Immature natural killer cell (primary cell): ENCODE measurements around the gene CRY2. TPM values are rescaled to one million over a fixed set of nuclear protein-coding genes. Genes with fewer than 3 reads are reported as not detected.
"Not testable (repeated sequence)": the region's sequence is repeated elsewhere in the genome, so short reads cannot be mapped to it uniquely, and the experiment has no call there.

ENCODE experiments used
- DNase-seq, 3 donors: peaks; one replicate each; pipeline ENCODE4 v3.0.0; 2022; ENCODE audit warnings: mixed read lengths in 1 of 3
- H3K27ac Mint-ChIP-seq, 6 donors: one replicate each; pipeline ENCODE4 v1.8.0; 2020; ENCODE audit warnings: mixed read lengths in 6 of 6, mild to moderate bottlenecking in 5 of 6, inconsistent platforms in 4 of 6, moderate library complexity in 3 of 6
- H3K27me3 Mint-ChIP-seq, 3 donors: one replicate each; pipeline ENCODE4 v1.8.0; 2020 to 2021; ENCODE audit warnings: low read depth in 3 of 3, mild to moderate bottlenecking in 3 of 3, mixed read lengths in 3 of 3, moderate library complexity in 3 of 3, inconsistent platforms in 1 of 3
- H3K36me3 Mint-ChIP-seq, 3 donors: one replicate each; pipeline ENCODE4 v1.8.0; 2020; ENCODE audit warnings: mixed read lengths in 3 of 3, inconsistent platforms in 2 of 3, mild to moderate bottlenecking in 2 of 3
- H3K4me1 Mint-ChIP-seq, 2 donors: one replicate each; pipeline ENCODE4 v1.8.0; 2020; ENCODE audit warnings: inconsistent platforms in 2 of 2, mild to moderate bottlenecking in 2 of 2, mixed read lengths in 2 of 2, moderate library complexity in 1 of 2
- H3K4me3 Mint-ChIP-seq, 5 donors: one replicate each; pipeline ENCODE4 v1.8.0; 2020; ENCODE audit warnings: mild to moderate bottlenecking in 5 of 5, mixed read lengths in 5 of 5, inconsistent platforms in 3 of 5, moderate library complexity in 3 of 5
- H3K9me3 Mint-ChIP-seq, 6 donors: one replicate each; pipeline ENCODE4 v1.8.0; 2020; ENCODE audit warnings: mild to moderate bottlenecking in 6 of 6, mixed read lengths in 6 of 6, inconsistent platforms in 4 of 6, moderate library complexity in 3 of 6
- polyA plus RNA-seq, 3 donors: library from polyadenylated mRNA; unstranded; fragments of 300-500 nt; fragmentation: Illumina TruSeq; gene quantifications; one replicate each; pipeline ENCODE4 v1.2.3, GENCODE V29; 2021

The CRY2 gene
- polyA plus RNA-seq, 3 donors from 2014 or later: 16.5 to 32.7 (median 20.8) TPM

DNA sequence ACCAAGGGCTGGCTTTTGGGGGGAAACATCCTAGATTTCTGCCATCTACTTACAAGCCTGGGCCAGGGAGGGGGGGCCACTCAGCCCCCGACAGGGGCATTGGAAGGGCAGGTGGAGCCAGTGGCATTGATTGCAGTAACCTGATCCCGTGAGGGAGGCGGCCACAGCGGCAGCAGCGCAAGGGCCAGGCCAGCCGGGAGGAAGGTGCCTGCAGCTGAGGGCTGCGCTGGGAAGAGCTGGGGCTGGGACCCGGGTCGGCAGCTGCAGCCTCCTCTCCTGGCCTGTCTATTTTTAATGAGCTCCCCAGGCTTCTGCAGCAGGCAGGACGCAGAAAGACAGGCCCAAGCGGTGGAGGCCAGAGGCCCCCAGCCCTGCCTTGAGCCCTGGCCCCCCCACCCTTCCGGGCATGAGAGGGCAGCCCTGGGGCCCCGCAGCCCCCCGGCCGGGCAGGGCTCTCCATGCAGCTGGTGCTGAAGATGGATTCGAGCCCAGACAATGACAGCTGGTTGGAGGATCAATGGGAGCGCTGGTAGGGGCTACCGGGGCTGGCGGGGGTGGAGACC, 49.2 kb downstream of the CRY2 start:
- Mint-ChIP-seq H3K27ac (no peak overlapping the region), H3K9me3 (peaks cover 0 to 2% (median 0%) of the 10 kb centered on the region in 6 donors), H3K4me1 (peaks cover 0 to 4% of the 10 kb centered on the region in 2 donors), H3K27me3 (peaks cover 5 to 16% (median 12%) of the 10 kb centered on the region in 3 donors), H3K36me3 (peaks cover 0 to under 1% (median 0%) of the 10 kb centered on the region in 3 donors), H3K4me3 (no peak overlapping the region)
- DNase-seq: no peak

DNA sequence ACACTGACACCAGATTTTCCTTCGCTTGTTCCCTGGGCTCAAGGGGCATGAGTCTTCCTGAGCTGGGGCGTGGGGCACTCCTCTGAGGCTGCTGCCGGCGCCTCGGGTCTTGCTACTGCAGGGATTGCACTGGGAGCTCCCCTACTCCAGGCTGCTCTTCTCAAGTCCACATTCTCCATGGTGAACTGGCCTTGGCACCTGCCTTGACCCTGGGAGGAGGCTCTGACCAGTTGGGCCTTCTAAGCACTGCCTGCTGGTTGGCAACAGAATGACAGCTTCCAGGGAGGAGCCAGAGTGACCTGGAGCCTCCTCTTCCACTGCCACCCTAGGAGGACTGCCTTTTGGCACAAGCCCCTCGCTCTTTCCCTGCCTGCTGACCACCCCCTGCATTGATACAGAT, 50.3 kb downstream of the CRY2 start:
- Mint-ChIP-seq H3K4me3 (no peak overlapping the region), H3K27ac (no peak overlapping the region)

DNA sequence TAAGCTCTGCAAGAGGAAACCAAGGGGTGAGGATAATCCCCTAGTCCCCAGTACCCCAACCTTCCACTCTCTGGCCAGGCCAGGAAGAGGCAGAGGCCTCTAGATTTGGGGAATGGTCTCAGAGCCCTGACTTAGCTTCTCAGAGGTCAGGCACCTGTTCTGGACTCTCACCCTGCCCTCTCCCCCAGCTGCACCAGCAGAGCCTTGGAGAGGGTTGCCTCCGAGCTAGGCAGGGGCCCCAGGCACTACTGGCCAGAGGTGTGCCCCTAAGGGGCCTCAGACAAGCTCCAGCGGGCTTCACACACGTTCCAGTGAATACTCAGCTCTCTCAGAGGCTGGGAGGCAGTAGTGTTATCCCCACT, 51.8 kb downstream of the CRY2 start:
- H3K4me1 Mint-ChIP-seq: peaks cover 0 to 4% of the 10 kb centered on the region in 2 donors
- H3K27ac Mint-ChIP-seq: peak overlapping the region in 1 of 6 donors; percentile 56
- DNase-seq: no peak
- H3K36me3 Mint-ChIP-seq: no peaks in the 10 kb centered on the region
- no peaks in the 10 kb centered on the region for H3K9me3 Mint-ChIP-seq
- H3K27me3 Mint-ChIP-seq: peaks cover 8 to 17% (median 17%) of the 10 kb centered on the region in 3 donors
- H3K4me3 Mint-ChIP-seq: peak overlapping the region; percentile 64 to 76 (median 67)

More for the DNA sequence above, 50.3 kb downstream of the CRY2 start:
- DNase-seq: no peak
- peaks cover 0 to 4% of the 10 kb centered on the region in 2 donors for H3K4me1 Mint-ChIP-seq
- H3K9me3 Mint-ChIP-seq: peaks cover 0 to 2% (median 0%) of the 10 kb centered on the region in 6 donors
- peaks cover 5 to 17% (median 15%) of the 10 kb centered on the region in 3 donors for H3K27me3 Mint-ChIP-seq
- H3K36me3 Mint-ChIP-seq: no peaks in the 10 kb centered on the region

DNA sequence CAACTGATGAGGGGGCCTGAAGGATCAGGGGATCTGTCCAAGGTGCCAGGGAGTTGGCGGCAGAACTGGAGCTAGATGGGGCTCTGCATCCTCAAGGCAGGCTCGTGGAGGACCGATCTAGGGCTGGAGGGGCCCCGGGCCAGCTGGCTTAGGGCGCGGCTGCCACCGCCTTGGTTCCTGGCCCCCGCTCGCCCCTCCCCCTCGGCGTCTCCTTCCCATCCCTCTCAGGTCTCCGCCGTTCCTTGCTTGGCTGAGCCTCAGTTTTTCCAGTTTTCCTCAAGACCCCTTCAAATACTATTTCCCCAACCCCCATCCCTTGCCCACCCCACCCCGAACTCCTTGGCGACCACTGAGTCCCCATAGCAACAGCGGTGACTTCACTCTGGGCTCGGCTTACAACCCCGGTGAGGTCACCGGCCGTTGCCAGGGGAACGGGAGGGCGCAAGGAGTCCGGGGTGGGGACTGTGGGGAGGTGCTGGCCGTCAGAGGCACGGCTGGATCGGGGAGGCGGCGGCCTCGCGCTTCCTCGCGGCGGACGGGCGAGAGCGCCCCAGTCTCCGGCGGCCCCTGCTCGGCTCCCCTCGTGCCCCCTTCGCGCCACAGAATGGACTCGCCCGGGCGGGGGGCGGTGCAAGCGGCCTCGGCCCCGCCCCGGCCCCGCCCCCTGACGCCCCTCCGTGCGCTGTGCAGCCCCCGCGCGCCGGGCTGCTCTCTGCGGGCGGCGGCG, 52.3 kb downstream of the CRY2 start:
- no peaks in the 10 kb centered on the region for H3K9me3 Mint-ChIP-seq
- DNase-seq: peak; percentile 76 to 78 (median 76)
- H3K4me1 Mint-ChIP-seq: peaks cover 0 to 5% of the 10 kb centered on the region in 2 donors
- no peaks in the 10 kb centered on the region for H3K36me3 Mint-ChIP-seq
- peaks cover 8 to 17% (median 17%) of the 10 kb centered on the region in 3 donors for H3K27me3 Mint-ChIP-seq
- peak overlapping the region; percentile 64 to 76 (median 67) for H3K4me3 Mint-ChIP-seq
- H3K27ac Mint-ChIP-seq: peak overlapping the region in 2 of 6 donors; percentile 50 to 56

DNA sequence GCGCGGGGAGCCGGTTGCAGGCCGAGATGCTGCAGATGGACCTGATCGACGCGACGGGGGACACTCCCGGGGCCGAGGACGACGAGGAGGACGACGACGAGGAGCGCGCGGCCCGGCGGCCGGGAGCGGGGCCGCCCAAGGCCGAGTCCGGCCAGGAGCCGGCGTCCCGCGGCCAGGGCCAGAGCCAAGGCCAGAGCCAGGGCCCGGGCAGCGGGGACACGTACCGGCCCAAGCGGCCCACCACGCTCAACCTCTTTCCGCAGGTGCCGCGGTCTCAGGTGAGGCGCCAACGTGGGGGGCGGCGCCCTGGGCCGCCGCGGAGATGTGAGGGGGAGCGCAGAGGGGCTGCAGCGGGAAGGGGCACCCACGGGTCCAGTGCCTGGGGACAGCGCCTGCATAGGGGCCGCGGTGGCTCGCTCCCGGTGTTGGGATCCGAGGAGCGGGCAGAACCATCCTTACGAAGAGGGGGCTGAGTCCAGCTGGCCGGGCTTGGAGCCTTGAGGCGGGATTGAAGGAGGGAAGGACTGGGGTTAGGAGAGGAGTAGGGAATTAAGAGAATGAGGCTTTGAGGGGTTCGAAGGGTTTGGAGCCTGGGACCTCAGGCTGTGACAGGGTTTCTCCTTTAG, 53.0 kb downstream of the CRY2 start:
- Mint-ChIP-seq H3K4me3 (peak overlapping the region; percentile 48 to 75 (median 72)), H3K27me3 (peaks cover 6 to 13% (median 12%) of the 10 kb centered on the region in 3 donors), H3K27ac (peak overlapping the region in 3 of 6 donors; percentile 32 to 61 (median 35))
- H3K4me1 Mint-ChIP-seq, H3K36me3 Mint-ChIP-seq, DNase-seq, H3K9me3 Mint-ChIP-seq: not testable (repeated sequence)

DNA sequence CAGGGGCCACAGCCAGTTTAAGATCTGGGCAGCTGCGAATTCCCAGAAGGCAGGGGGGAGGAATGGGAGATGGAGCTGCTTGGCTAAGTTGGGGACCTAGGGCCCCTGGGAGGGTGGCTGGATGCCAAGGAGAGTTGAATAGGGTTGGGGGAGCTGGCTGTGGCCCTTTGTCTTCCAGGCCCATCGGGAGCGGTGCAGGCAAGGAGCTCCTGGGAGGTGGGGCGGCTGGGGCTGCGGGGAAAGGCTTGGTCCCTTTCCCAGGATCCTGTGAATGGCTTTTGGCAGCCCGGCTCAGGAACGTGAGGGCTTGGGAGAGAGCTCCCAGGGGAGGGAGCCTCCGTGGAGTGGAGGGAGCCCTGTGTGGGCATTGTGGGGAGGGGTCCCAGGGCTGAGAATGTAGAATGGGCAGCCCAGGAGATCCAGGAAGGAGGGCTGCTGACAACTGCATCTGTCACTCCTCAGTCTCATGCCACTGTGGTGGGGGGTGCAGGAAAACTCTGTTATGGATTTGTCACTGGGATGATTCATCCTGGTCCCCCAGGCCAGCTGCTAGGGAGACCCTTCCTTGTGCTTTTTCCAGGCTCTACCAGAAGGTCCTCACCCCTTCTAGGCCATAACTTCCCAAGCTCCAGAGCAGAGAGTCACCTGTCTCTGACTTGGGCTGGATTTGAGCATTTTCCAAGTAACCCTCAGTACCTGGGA, 53.8 kb downstream of the CRY2 start:
- H3K9me3 Mint-ChIP-seq: no peaks in the 10 kb centered on the region
- H3K27me3 Mint-ChIP-seq: peaks cover 6 to 14% (median 13%) of the 10 kb centered on the region in 3 donors
- peaks cover 2 to 11% of the 10 kb centered on the region in 2 donors for H3K4me1 Mint-ChIP-seq
- DNase-seq: no peak
- H3K36me3 Mint-ChIP-seq: no peaks in the 10 kb centered on the region
- H3K4me3 Mint-ChIP-seq: peak overlapping the region; percentile 48 to 75 (median 72)
- H3K27ac Mint-ChIP-seq: peak overlapping the region in 2 of 6 donors; percentile 32 to 35

DNA sequence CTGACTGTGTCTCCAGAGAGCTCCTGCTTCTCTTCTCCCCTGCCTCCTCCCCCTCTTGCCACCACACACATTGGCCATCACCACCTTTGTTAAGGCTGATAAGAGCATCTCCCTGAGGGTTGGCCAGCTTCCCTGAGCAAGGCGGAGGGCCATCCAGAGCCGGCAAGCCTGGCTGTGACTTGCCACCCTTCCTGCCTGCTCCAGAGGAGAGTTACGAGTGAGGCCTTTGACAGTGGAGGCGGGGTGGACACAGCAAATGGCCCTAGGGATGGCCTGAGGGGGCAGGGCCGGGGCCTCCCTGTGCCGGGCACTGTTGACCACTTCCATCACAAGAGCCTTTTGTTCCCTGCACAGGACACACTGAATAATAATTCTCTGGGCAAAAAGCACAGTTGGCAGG, 54.4 kb downstream of the CRY2 start:
- Mint-ChIP-seq H3K27ac (no peak overlapping the region), H3K4me1 (peaks cover 7 to 17% of the 10 kb centered on the region in 2 donors), H3K27me3 (peaks cover 6 to 15% (median 14%) of the 10 kb centered on the region in 3 donors), H3K4me3 (peak overlapping the region in 4 of 5 donors; percentile 9 to 47 (median 20)), H3K36me3 (no peaks in the 10 kb centered on the region), H3K9me3 (no peaks in the 10 kb centered on the region)
- no peak for DNase-seq

DNA sequence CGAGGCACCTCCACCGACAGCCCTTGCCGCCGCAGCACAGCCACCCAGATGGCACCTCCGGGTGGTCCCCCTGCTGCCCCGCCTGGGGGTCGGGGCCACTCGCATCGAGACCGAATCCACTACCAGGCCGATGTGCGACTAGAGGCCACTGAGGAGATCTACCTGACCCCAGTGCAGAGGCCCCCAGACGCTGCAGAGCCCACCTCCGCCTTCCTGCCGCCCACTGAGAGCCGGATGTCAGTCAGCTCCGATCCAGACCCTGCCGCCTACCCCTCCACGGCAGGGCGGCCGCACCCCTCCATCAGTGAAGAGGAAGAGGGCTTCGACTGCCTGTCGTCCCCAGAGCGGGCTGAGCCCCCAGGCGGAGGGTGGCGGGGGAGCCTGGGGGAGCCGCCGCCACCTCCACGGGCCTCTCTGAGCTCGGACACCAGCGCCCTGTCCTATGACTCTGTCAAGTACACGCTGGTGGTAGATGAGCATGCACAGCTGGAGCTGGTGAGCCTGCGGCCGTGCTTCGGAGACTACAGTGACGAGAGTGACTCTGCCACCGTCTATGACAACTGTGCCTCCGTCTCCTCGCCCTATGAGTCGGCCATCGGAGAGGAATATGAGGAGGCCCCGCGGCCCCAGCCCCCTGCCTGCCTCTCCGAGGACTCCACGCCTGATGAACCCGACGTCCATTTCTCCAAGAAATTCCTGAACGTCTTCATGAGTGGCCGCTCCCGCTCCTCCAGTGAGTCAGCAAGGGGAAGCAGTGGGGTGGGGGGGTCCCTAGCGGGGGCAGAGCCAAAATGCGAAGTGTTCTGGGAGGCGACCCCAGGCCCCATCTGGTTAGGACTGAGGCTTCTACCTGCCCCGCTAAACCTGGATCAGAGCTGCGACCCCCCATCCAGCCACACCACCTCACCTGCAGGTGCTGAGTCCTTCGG, 55.4 kb downstream of the CRY2 start:
- no peak overlapping the region for H3K4me3 Mint-ChIP-seq
- no peaks in the 10 kb centered on the region for H3K9me3 Mint-ChIP-seq
- peaks cover 4 to 14% (median 12%) of the 10 kb centered on the region in 3 donors for H3K27me3 Mint-ChIP-seq
- no peak for DNase-seq
- no peaks in the 10 kb centered on the region for H3K36me3 Mint-ChIP-seq
- H3K27ac Mint-ChIP-seq: no peak overlapping the region
- H3K4me1 Mint-ChIP-seq: peaks cover 13 to 19% of the 10 kb centered on the region in 2 donors

DNA sequence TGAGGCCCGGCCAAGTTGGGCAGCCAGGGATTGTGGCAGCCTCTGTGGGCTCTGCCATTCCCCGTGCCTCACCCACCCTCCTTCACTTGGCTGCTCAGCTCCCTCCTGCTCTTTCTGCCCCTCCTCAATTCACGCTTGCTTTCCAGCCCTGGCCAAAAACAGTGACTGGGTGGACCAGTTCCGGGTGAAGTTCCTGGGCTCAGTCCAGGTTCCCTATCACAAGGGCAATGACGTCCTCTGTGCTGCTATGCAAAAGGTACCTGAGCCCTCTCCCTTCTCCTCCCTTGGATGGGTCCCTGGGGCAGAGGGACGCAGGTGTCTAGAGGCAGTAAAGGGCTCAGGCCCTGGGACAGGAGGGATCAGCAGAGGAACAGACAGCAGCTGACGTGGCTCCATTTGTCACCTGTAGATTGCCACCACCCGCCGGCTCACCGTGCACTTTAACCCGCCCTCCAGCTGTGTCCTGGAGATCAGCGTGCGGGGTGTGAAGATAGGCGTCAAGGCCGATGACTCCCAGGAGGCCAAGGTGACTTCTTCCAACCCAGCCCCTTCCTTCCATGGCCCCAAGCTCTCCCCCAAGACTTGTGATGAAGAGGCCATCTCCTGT, 57.1 kb downstream of the CRY2 start:
- Mint-ChIP-seq H3K27ac (peak overlapping the region in 2 of 6 donors; percentile 9 to 14), H3K27me3 (peaks cover 7 to 14% (median 7%) of the 10 kb centered on the region in 3 donors), H3K4me1 (peaks cover 13 to 16% of the 10 kb centered on the region in 2 donors), H3K9me3 (no peaks in the 10 kb centered on the region), H3K4me3 (no peak overlapping the region), H3K36me3 (no peaks in the 10 kb centered on the region)
- no peak for DNase-seq

DNA sequence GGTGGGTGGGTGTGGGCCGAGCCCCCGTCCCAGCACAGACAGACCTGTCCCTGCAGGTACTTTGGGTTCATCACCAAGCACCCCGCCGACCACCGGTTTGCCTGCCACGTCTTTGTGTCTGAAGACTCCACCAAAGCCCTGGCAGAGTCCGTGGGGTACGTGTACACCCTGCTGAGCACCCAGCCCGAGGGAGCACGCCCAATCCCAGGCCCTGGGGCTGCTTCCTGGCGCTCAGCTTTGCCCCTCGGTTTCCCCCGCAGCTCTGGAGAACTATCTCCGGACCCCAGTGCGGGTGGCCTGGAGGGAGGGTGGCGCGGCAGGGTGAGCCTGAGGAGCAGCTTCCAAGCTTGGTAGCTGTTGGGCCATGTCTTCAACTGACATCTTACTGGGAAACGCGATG, 57.8 kb downstream of the CRY2 start:
- no peaks in the 10 kb centered on the region for H3K9me3 Mint-ChIP-seq
- no peak overlapping the region for H3K4me3 Mint-ChIP-seq
- no peak overlapping the region for H3K27ac Mint-ChIP-seq
- peaks cover 7 to 14% (median 7%) of the 10 kb centered on the region in 3 donors for H3K27me3 Mint-ChIP-seq
- H3K4me1 Mint-ChIP-seq: peaks cover 13 to 16% of the 10 kb centered on the region in 2 donors
- no peaks in the 10 kb centered on the region for H3K36me3 Mint-ChIP-seq
- DNase-seq: no peak

DNA sequence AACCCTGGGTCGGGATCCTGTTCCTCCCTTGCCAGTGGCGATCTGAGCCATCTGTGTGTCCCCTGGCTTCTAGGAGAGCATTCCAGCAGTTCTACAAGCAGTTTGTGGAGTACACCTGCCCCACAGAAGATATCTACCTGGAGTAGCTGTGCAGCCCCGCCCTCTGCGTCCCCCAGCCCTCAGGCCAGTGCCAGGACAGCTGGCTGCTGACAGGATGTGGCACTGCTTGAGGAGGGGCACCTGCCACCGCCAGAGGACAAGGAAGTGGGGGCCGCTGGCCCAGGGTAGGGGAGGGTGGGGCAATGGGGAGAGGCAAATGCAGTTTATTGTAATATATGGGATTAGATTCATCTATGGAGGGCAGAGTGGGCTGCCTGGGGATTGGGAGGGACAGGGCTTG, 58.3 kb downstream of the CRY2 start:
- not testable (repeated sequence) for H3K9me3 Mint-ChIP-seq, H3K36me3 Mint-ChIP-seq, DNase-seq, H3K4me3 Mint-ChIP-seq, H3K27ac Mint-ChIP-seq
- H3K27me3 Mint-ChIP-seq: peaks cover 5 to 13% (median 7%) of the 10 kb centered on the region in 3 donors
- peaks cover 13 to 15% of the 10 kb centered on the region in 2 donors for H3K4me1 Mint-ChIP-seq

DNA sequence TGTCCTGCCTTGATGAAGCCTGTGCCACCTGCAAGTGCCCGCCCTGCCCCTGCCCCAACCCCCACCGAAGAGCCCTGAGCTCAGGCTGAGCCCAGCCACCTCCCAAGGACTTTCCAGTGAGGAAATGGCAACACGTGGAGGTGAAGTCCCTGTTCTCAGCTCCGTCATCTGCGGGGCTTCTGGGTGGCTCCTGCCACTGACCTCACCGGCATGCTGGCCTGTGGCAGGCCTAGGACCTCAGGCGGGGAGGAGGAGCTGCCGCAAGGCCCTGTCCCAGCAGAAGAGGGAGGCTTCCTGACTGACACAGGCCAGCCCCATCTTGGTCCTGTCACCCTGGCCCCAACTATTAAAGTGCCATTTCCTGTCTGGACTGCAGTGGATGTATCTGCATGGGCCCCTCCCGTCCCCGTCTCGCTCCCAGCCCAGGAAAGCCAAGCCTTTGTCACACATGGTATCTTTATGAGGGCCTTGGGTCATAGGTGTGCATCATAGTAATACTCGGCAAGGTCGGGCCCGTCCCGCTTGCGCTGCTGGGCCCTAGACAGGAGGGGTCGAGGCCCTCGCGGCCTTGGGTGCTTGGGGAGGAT, 58.9 kb downstream of the CRY2 start:
- DNase-seq: peak in 2 of 3 donors; percentile 33 to 41
- peaks cover 0 to 5% (median 0%) of the 10 kb centered on the region in 3 donors for H3K36me3 Mint-ChIP-seq
- H3K4me1 Mint-ChIP-seq: peaks cover 13 to 15% of the 10 kb centered on the region in 2 donors
- H3K4me3 Mint-ChIP-seq: no peak overlapping the region
- peaks cover 4 to 8% (median 7%) of the 10 kb centered on the region in 3 donors for H3K27me3 Mint-ChIP-seq
- no peaks in the 10 kb centered on the region for H3K9me3 Mint-ChIP-seq
- H3K27ac Mint-ChIP-seq: peak overlapping the region in 5 of 6 donors; percentile 37 to 76 (median 50)
